Astrocyte (in vitro differentiated cells and primary cell): Measurements from ENCODE around the gene ZNF189.

Experiments used
- CTCF ChIP-seq: IDR thresholded peaks from 2 replicates; pipeline ENCODE4 v1.5.1; 2011; ENCODE audit warnings: low read depth, mild to moderate bottlenecking, inconsistent platforms, low read length, moderate library complexity; ENCODE audit not compliant: insufficient read depth
- EZH2 ChIP-seq: IDR thresholded peaks from 2 replicates; pipeline ENCODE4 v1.6.1; 2012; ENCODE audit warnings: mild to moderate bottlenecking, low read length, inconsistent platforms; ENCODE audit not compliant: insufficient read depth

DNA sequence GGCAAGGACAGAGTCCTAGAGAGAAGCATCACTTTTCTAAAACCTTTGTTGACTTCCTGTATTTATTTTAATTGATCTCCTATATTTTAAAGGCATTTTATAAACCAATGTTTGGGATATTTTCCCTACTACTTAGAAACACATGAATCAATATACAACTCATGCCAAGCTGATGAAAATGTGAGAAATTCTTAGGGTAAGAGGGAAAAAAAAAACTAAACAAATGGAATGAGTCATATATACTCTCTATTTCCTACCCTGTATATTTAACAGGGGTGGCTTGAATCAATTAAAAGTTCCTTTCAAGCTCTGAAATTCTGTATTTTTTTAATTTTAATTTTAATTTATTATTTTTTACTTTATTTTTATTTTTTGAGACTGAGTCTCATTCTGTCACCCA, 33.5 kb upstream of the ZNF189 start:
- TF ChIP-seq CTCF (no peak), EZH2 (no peak)
